T-helper 2 cell treated with Interferon-gamma antibody and Interleukin-4, amounts not matched to agents 5 μg/mL and 100 μg/mL, for 36 hours (primary cell): ENCODE measurements around the gene SEMA3A.

ENCODE experiments used
- DNase-seq: peaks from one replicate; pipeline ENCODE4 v3.0.0; 2021; ENCODE audit warnings: low spot score
- H3K27ac Mint-ChIP-seq: one replicate; pipeline ENCODE4 v1.8.0; 2021; ENCODE audit warnings: mild to moderate bottlenecking, mixed read lengths
- H3K27me3 Mint-ChIP-seq: one replicate; pipeline ENCODE4 v1.8.0; 2021; ENCODE audit warnings: low read depth, mixed read lengths
- H3K36me3 Mint-ChIP-seq: one replicate; pipeline ENCODE4 v1.8.0; 2021; ENCODE audit warnings: low read depth, mixed read lengths
- H3K4me1 Mint-ChIP-seq: one replicate; pipeline ENCODE4 v1.8.0; 2021; ENCODE audit warnings: low read depth, mixed read lengths
- H3K4me3 Mint-ChIP-seq: one replicate; pipeline ENCODE4 v1.8.0; 2022; ENCODE audit warnings: mild to moderate bottlenecking, moderate library complexity, mixed read lengths
- H3K9me3 Mint-ChIP-seq: one replicate; pipeline ENCODE4 v1.8.0; 2021; ENCODE audit warnings: mixed read lengths

Gene SEMA3A

DNA sequence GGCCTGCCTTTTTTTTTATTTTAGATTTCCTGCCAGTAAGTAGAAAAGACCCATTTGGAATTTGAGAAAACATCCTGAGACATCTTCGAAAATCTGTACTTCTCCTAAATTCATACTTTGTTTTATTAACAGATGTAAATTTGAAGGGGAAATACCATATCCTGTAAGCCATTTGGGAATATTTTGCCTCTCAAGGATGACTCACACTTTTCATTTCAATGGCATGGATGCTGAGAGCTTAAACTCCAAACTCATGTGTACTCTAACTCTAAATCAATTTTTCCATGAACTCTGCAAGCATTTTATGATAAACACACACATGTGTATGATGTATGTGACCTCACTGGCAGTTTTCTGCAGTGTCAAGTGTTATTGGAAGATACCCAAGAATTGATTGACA is 89.0 kb downstream of the SEMA3A start:
- no peak overlapping the region for H3K27ac Mint-ChIP-seq
- no peaks in the 10 kb centered on the region for H3K9me3 Mint-ChIP-seq
- H3K36me3 Mint-ChIP-seq, result no peaks in the 10 kb centered on the region
- DNase-seq, result no peak
- no peak overlapping the region for H3K4me3 Mint-ChIP-seq
- H3K4me1 Mint-ChIP-seq, result peaks cover 4% of the 10 kb centered on the region
- H3K27me3 Mint-ChIP-seq, result peaks cover 3% of the 10 kb centered on the region

DNA sequence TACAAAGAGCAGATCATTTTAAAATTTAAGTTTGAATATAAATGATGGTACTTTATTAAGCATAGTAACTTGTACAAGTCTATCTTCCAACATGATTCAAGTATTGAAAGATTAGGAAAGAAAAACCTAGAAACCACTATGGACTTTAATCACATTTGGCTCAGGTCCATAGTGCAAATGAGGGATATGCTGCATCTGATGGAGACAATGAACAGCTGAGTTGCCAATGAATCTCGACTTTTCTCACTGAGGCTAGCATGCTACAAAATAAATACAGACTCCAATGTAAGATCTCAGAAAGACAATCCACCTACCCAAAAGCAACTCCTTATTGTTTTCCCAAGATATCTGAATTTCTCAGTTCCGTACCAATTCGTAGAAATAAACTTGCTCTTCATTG is 89.8 kb downstream of the SEMA3A start:
- H3K27ac Mint-ChIP-seq, result no peak overlapping the region
- H3K36me3 Mint-ChIP-seq, result no peaks in the 10 kb centered on the region
- H3K9me3 Mint-ChIP-seq, result no peaks in the 10 kb centered on the region
- DNase-seq, result no peak
- peaks cover 4% of the 10 kb centered on the region for H3K4me1 Mint-ChIP-seq
- no peak overlapping the region for H3K4me3 Mint-ChIP-seq
- H3K27me3 Mint-ChIP-seq, result peaks cover 7% of the 10 kb centered on the region

DNA sequence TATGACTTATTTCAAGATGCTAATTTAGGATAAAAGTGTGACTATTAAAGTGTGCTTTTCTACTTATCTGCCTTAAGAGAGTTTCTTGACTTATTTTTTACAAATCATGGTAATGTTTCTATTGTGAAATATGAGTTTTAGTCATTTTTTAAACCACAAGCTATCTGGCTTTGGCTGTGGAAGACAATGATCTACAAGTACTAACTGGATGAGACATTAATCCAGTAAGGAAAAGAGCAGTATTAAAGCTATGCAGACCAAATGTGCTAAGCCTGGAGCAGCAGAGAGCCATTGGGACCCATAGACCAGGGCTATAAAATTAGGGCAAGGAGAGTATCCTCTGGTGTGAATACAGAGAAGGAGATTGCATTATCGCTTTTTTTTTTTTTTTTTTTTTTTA is 92.4 kb downstream of the SEMA3A start:
- H3K4me1 Mint-ChIP-seq, result peaks cover 3% of the 10 kb centered on the region
- no peak overlapping the region for H3K4me3 Mint-ChIP-seq
- H3K9me3 Mint-ChIP-seq, result no peaks in the 10 kb centered on the region
- no peak overlapping the region for H3K27ac Mint-ChIP-seq
- H3K36me3 Mint-ChIP-seq, result no peaks in the 10 kb centered on the region
- H3K27me3 Mint-ChIP-seq, result peaks cover 17% of the 10 kb centered on the region
- no peak for DNase-seq

DNA sequence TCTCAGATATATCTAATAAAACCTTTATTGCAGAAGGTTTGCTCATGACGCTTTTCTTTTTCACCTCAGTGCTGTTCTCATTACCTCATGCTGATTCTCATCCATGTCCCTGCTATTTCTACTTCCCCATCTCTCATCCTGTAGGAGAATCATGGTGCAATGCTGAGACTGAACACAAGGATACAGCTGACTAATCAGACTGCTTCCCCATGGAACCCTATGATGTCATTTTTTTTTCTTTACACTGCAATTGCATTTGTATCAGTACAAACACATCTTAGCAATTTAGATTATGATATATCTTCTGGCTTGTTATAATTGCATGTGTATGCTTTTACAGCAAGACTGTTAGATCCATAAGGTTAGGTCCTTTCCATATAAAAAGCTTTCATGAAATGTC is 93.7 kb downstream of the SEMA3A start:
- Mint-ChIP-seq H3K4me1 (peaks cover 6% of the 10 kb centered on the region), H3K9me3 (no peaks in the 10 kb centered on the region), H3K27ac (no peak overlapping the region)

DNA sequence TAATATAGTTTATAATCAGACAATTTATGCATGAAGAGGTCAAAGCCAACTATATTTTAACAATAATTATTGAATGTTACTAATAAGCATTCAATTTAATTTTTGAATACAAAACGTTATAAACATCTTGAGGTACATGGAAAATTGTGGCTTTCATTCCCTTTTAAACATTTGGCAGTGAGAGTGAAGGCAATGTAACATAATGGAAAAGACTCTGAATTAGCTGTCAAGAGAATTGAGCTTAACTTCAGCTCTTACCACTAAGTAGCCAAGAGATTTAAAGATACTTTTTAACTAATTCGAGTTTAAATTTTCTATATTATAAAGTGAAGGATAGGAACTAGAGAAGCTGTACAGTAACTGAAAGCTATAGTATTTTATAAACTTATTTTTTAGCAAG is 98.6 kb downstream of the SEMA3A start:
- peaks cover 4% of the 10 kb centered on the region for H3K36me3 Mint-ChIP-seq

More for the DNA sequence above, 93.7 kb downstream of the SEMA3A start:
- no peak for DNase-seq
- Mint-ChIP-seq H3K4me3 (no peak overlapping the region), H3K36me3 (no peaks in the 10 kb centered on the region), H3K27me3 (peaks cover 19% of the 10 kb centered on the region)

DNA sequence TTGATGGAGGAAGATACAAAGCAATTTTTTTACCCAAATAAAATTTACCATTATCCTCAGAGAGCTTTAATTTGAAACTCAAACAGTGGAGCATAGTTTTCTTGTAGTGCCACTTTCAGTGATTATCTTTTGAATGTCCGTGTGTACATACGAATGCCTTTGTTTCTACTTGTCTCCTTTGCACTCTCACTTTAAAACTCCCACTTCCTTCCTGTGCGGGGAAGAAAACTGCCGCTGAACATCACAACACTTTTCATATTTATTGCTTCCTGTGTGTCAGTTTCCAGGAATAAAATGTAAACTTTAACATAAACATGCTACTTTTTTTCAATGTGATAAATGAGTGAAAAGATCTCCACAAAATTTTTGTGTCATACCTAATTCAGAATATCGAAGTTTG is 102.4 kb downstream of the SEMA3A start:
- DNase-seq, result peak; percentile 32
- Mint-ChIP-seq H3K4me1 (peaks cover 34% of the 10 kb centered on the region), H3K9me3 (peaks cover 6% of the 10 kb centered on the region), H3K27me3 (peaks cover 3% of the 10 kb centered on the region), H3K36me3 (peaks cover 4% of the 10 kb centered on the region), H3K27ac (peak overlapping the region; percentile 73), H3K4me3 (peak overlapping the region; percentile 70)

More for the DNA sequence above, 98.6 kb downstream of the SEMA3A start:
- no peak for DNase-seq
- Mint-ChIP-seq H3K27ac (no peak overlapping the region), H3K9me3 (peaks cover 6% of the 10 kb centered on the region), H3K4me1 (peaks cover 29% of the 10 kb centered on the region), H3K27me3 (peaks cover 19% of the 10 kb centered on the region), H3K4me3 (no peak overlapping the region)

DNA sequence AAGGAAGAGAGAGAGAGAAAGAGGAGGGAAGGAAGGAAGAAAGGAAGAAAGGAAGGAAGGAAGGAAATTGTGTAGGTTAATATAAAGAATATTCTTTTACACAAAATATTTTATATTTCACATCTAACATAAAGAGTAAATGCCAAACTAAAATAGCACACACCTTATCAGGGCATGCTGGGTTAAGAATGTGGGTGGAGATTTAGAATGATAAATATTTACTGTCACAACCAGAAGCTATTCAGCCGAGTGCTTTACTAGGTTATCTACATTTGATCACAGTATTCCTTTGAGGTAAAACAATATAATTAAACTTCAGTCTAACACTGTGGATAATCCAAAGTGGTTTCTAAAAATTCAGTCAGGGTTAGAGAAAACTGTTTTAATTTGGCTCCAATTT is 103.3 kb downstream of the SEMA3A start:
- H3K4me3 Mint-ChIP-seq, result peak overlapping the region; percentile 77
- DNase-seq, result no peak
- peaks cover 31% of the 10 kb centered on the region for H3K4me1 Mint-ChIP-seq
- peak overlapping the region; percentile 81 for H3K27ac Mint-ChIP-seq
- H3K36me3 Mint-ChIP-seq, result peaks cover 4% of the 10 kb centered on the region
- no peaks in the 10 kb centered on the region for H3K27me3 Mint-ChIP-seq
- H3K9me3 Mint-ChIP-seq, result peaks cover 6% of the 10 kb centered on the region

DNA sequence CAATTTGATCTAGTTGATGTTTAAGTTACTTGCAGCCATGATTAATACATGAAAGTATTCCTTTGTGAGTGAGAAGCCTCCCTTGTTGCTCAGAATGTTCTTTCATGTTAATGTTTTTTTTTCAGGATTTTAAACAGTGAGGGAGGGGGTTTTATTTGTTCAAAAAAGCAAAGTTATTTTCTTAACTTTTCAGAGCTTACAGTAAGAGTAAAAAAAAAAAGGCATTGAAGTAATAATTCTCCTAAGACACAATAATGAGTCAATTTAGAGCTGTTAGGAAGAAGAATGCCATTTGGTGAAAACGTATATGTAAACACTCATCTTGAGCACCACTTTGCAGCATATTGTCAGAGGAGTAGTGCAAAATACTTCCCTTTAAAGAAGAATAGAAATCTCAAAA is 105.8 kb downstream of the SEMA3A start:
- DNase-seq, result no peak
- peaks cover 31% of the 10 kb centered on the region for H3K4me1 Mint-ChIP-seq
- H3K9me3 Mint-ChIP-seq, result peaks cover 6% of the 10 kb centered on the region
- H3K27ac Mint-ChIP-seq, result no peak overlapping the region
- no peaks in the 10 kb centered on the region for H3K27me3 Mint-ChIP-seq
- no peak overlapping the region for H3K4me3 Mint-ChIP-seq
- H3K36me3 Mint-ChIP-seq, result peaks cover 4% of the 10 kb centered on the region

DNA sequence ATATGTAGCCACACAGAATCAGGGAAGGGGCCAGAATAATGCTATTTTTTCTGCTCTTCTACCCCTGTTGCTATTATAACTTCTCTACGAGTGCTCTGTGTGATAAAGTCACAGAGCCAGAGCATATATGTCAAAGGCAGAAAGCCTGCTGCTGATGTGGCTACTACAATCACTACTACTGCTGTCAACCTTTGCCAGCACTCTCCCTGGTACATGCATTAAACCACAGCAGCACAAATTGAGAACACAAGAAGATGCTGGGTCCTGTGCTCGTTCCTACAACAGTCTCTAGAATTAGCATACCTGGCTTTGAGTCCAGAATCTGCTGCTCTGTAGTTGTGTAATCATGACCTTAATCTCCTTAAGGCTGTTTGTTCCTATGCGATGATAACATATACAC is 108.6 kb downstream of the SEMA3A start:
- no peaks in the 10 kb centered on the region for H3K9me3 Mint-ChIP-seq
- H3K27ac Mint-ChIP-seq, result no peak overlapping the region
- H3K4me1 Mint-ChIP-seq, result peaks cover 13% of the 10 kb centered on the region
- H3K27me3 Mint-ChIP-seq, result no peaks in the 10 kb centered on the region
- DNase-seq, result no peak
- no peak overlapping the region for H3K4me3 Mint-ChIP-seq
- H3K36me3 Mint-ChIP-seq, result no peaks in the 10 kb centered on the region

DNA sequence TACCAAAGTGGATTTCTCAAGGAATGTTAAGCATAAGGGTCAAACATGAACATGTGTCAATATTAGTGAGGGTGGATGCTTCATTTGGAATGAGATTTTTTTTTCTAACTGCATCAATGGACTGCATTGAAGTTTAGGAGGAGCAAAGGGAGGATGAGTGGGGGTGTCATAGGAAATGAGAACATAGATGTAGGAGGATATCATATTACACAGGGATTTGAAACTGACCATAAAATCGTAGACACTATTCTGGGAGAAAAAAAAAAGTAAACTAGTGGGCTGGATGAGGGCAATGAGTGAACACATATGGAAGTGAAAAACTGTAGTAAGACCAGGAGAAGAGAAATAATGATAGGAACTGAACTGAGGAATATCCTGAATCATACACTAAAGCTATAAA is 109.4 kb downstream of the SEMA3A start:
- Mint-ChIP-seq H3K27me3 (no peaks in the 10 kb centered on the region), H3K9me3 (no peaks in the 10 kb centered on the region), H3K4me1 (peaks cover 8% of the 10 kb centered on the region), H3K27ac (no peak overlapping the region), H3K36me3 (no peaks in the 10 kb centered on the region), H3K4me3 (no peak overlapping the region)
- no peak for DNase-seq

DNA sequence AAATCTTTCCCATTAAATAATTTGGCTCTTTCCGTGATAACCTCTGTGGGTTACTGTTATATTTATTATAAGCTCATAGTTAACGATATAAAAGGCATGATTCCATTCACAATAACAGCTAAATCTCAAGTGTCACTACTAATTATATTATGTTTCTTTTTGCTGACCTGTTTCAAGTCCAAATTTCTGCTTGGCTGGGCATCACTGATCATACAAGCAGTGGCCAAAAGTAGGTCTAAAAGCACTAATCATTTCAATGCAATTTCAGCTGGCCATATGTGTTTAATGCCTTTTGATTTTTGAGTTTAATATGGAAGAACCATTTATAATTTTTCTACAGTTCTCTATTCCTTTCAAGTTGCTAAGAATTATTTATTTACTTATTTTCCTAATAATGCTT is 110.7 kb downstream of the SEMA3A start:
- H3K36me3 Mint-ChIP-seq, result no peaks in the 10 kb centered on the region
- no peaks in the 10 kb centered on the region for H3K27me3 Mint-ChIP-seq
- H3K4me1 Mint-ChIP-seq, result peaks cover 8% of the 10 kb centered on the region
- DNase-seq, result no peak
- H3K4me3 Mint-ChIP-seq, result no peak overlapping the region
- H3K27ac Mint-ChIP-seq, result no peak overlapping the region
- no peaks in the 10 kb centered on the region for H3K9me3 Mint-ChIP-seq

DNA sequence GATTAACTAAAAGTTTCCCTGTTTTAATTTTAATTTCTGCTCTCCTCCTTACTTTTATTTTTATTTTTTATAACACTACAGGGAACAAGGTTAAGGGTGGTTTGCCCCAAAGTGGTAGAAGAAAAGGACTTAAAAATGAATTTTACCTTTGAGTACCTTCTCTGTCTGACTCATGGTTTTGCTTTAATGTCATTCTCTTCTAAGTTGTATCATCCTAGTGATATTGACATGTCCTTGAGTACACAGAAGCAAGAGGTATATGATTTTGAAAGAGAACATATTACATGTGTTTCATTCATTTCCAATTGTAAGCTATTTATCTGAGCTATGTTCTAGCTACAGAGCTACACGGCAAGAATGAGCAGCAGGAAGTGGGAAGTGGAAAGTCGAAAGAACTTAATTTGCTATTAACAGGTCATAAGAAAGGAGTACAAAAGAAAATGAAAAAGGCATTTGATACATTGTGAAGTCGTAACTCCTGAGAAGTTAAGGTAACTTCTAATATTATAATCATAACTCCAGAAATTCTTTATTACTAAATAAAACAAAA is 112.5 kb downstream of the SEMA3A start:
- Mint-ChIP-seq H3K27me3 (no peaks in the 10 kb centered on the region), H3K9me3 (no peaks in the 10 kb centered on the region), H3K36me3 (no peaks in the 10 kb centered on the region), H3K4me1 (peaks cover 12% of the 10 kb centered on the region), H3K4me3 (peak overlapping the region; percentile 38), H3K27ac (peak overlapping the region; percentile 14)
- no peak for DNase-seq

DNA sequence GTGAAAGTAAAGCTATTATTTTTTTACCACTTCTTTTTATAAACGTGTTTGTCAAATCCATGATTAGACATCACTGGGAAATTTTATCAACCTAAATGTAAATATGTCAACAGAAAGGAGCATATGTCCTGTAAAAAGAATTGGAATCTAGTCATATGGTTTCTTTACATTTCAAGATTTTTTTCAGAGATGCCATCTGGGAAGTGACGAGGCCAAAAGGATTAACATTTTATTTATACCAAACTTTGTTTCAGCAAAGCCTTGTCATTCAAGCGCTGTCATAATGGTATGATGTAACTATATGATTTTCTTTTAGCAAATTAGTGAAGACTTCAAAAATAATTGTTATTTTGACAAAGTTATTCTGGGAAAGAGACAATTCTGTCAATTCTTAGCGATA is 117.3 kb downstream of the SEMA3A start:
- Mint-ChIP-seq H3K27me3 (no peaks in the 10 kb centered on the region), H3K4me3 (no peak overlapping the region), H3K9me3 (no peaks in the 10 kb centered on the region), H3K4me1 (peaks cover 27% of the 10 kb centered on the region), H3K27ac (no peak overlapping the region), H3K36me3 (no peaks in the 10 kb centered on the region)
- no peak for DNase-seq

DNA sequence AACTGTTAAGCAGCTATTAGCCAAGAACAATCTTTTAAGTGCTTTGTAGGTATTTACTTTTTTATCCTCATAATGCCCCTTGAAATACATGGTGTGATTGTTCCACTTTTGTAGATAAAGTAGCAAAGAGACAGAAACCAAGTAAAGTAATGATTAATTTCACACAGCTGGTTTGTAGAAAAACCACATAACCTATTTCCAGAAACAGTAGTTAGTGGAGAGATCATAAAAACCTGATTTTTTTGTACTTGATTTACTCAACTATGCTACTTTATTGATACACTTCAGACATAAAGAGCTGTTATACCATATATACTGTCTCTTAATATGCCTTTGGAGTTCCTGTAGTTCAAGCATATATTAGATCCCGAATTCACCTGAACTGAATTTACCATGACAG is 118.4 kb downstream of the SEMA3A start:
- Mint-ChIP-seq H3K27ac (no peak overlapping the region), H3K9me3 (no peaks in the 10 kb centered on the region), H3K36me3 (no peaks in the 10 kb centered on the region), H3K27me3 (no peaks in the 10 kb centered on the region), H3K4me3 (no peak overlapping the region), H3K4me1 (peaks cover 24% of the 10 kb centered on the region)
- no peak for DNase-seq

DNA sequence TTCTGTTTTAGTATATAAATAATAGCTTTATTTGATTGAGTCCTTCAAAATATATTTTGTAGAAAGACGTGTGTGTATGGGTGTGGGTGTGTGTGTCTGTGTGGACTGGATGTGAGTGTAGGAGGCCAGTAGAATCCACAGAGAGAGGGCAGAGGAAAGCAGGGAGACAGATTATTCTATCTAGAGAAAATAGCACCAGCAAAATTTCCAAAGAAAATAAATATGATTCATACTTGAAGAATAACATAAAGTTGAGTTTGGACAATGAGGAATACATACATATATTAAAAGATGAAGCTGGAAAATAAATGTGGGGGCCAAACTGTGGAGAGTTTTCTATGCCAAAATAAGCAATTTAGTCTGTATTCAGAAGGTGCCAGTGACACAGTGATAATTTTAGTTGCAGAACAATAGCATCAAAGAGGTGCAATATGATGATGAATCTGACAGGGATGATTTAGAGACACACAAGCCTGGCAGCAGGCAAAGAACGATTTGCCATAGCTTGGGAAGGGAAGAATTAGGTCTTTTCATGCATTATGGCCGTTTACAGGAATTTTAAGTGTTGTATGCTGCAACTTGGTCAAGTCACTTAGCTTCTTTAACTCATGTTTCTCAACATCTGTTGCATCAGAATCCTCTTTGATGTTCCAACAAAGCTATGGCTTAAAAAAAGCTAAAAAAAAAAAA is 121.3 kb downstream of the SEMA3A start:
- Mint-ChIP-seq H3K4me3 (no peak overlapping the region), H3K9me3 (no peaks in the 10 kb centered on the region), H3K36me3 (no peaks in the 10 kb centered on the region), H3K27ac (no peak overlapping the region), H3K4me1 (peaks cover 31% of the 10 kb centered on the region), H3K27me3 (no peaks in the 10 kb centered on the region)
- no peak for DNase-seq
